HG02763 (cell line): ENCODE measurements around the gene TWF2.
A peak's percentile ranks its signal among the peaks of the same experiment; 100 is the strongest.
"Not testable (repeated sequence)": the region's sequence is repeated elsewhere in the genome, so short reads cannot be mapped to it uniquely, and the experiment has no call there.

Experiments used
- ATAC-seq: cut with Tn5 transposase; IDR thresholded peaks from one replicate; pipeline ENCODE4 v1.9.1; 2021; ENCODE audit warnings: mild to moderate bottlenecking, moderate library complexity; ENCODE audit not compliant: unreplicated experiment

TWF2 gene

DNA sequence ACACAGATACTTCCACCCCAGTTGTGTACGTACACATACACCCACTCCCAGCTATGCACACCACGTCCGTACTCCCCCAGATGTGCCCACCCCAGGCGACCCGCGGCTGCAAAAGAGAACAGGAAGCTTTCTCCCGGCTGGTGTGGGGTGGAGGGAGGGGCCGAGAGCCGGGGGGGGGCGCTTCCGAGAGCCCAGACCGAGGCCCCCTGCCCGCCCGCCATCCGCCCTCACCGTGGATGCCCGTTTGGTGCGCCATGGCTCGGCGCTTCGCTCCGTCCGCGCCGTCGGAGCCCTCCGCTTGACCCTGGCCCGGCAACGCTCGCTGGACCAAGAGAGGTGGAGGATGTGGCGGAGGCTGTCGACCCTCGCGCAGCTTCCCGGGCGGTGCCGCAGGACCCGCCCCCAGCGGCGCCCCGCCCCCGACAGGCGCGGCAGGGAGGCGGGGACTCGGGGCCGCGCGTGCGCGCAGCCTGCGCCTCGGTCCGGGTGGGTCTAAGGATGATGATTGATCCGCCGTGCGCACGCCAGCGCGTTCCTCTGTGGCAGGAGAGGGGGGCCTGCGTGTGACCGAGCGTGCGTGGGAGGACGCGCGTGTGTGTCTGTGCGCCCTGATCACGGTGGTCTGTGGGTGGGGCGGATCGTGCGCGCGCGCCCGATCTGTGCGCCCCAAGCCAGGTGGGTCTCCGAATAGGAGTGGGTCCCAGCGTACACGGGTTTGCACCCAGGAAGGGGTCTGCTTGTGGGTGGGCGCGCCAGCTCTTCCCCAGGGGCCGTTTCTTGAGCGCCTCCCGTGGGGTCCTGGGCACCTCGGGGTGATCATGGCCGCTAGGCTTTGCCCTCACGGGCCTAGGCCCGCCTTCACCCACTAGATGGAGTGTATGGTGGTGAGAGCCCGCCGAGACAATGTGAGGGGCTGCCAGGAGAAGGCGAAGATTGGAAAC is at the start of gene TWF2:
TWF2 (minus strand) TSS at position 398 of the 941 bp plus-strand sequence; CDS start at position 256, 142 bp downstream.
- ATAC-seq: peak; percentile 78

DNA sequence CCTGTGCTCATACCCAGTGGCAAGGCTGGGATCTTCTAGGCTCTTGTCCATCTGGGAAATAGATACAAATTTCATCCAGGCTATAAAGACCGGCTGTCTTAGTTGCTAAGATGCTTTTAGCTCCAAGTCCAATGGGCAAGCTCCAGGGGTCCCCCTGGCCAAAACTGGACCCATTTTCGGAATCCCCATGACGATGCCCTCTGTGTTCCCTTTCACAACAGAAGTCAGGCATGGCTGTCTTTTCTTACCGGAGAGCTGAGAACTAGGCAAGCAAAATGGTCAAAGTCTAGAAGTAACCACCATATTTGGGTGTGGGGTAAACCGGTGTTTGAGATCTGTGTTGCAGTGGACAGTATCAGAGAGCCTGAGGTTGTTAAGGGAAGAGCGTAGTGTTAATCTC is 49.7 kb upstream of the TWF2 start:
- no peak for ATAC-seq

DNA sequence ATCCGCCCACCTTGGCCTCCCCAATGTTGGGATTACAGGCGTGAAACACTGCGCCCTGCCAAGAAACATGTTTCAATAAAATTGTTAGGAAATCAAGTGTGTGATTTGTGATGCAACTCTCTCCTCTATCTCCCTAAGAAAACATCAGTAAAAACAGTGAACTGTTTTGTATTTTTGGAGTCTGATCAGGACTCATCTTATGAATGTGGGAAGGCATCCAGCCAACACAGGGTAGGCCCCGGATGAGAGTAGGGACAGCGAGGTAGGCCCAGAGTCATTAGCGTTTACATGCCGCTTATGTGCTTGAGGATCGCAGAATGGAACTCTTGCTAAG is 47.8 kb upstream of the TWF2 start:
- no peak for ATAC-seq

DNA sequence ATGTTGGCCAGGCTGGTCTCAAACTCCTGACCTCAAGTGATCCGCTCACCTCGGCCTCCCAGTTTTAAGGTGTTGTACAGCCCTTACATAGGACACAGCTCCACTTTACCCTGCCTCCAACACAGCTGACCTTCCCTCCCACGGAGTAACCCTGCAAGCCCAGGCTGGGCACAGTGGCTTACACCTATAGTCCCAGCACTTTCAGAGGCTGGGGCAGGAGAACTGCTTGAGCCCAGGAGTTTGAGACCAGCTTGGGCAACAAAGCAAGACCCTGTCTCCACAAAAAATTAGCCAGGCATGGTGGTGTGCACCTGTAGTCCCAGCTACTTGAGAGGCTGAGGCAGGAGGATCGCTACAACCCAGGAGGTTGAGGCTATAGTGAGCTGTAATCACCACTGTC is 45.1 kb upstream of the TWF2 start:
- not testable (repeated sequence) for ATAC-seq

DNA sequence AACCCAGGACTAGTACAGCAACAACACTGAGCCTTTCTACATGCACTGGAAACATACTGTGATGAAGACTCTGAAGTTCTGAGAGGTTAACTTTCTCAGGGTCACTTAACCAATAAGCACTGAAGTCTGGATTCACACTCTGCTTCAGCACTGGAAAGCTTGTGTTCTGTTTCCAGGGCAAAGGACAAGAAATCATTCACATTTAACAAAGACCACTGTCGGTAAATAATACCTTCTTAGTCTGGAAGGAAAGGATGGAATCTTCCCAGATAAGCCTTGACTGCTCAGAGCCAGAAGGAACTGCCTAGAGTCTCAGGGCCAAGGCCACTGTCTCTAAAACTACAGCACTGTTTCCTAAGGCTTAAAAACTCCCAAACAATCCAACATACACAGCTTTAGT is 44.3 kb upstream of the TWF2 start:
- no peak for ATAC-seq

DNA sequence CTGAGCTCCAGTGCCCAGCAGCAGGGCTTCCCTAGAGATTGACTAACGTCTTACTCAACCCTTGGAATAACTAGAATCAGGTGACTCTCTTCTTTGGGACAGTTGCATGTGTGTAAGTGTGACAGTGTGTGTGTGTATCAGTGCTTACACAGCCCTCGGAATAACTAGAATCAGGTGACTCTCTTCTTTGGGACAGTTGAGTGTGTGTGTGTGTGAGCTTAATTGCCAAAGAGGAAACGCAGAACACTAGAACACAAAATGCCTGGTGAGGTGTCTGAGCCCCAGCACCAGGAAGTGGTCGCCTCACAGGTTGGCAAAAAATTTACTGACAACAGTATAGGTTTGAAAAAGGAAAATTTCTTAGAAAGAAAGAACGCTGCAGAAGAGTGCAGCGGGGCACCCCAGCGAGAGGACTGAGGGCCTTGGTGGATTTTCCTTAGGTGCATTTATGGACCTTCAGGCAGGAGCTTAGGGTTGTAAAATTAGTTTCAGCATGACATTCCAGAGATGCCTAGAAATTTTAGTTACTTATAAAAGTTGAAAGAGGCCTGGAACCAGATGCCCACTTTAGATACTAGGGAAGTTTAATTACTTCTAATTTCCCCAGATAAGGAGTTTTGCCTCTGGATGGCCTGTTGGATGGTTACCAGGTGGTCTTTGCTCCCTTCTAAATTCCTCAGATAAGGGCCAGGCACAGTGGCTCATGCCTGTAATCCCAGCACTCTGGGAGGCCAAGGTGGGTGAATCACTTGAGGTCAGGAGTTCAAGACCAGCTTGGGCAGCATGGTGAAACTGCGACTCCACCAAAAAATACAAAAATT is 43.2 kb upstream of the TWF2 start:
- no peak for ATAC-seq

DNA sequence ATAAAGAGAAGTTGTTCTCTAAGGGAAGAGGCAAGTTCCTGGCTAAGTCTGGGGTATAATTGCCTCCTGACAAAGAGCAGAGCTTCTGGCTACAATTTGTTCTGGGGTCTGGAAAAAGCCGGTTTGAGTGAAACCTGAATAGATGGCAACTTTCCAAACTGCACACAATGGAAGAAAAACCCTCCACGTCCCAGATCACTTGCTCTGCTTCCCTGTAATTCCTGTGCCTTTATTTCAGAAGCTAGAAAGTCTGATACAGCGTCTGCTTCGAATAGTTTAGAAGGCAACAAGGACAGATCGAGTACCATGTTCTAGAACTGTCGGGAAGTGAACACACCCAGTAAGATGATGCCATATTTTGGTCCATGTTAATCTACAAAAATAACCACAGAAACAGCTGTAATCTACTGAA is 41.1 kb upstream of the TWF2 start:
- no peak for ATAC-seq

DNA sequence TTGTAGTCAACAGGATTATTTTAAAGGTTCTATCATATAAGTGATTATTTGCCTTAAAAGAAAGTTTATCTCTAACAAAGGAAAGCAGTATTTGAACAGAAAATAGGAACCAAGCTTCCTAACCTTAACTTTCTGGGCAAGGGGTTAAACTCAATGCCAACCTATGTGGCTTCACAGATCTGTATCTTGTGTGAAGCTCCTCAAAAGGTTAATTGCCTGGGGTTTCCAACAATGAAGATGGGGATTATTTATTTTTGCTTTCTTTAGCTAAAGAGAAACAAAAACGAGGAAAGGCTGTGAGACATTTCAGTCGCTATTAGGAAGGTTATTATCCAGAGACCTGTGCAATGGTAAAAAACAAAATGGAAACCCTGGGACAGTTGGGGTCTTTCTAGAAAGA is 40.6 kb upstream of the TWF2 start:
- no peak for ATAC-seq

DNA sequence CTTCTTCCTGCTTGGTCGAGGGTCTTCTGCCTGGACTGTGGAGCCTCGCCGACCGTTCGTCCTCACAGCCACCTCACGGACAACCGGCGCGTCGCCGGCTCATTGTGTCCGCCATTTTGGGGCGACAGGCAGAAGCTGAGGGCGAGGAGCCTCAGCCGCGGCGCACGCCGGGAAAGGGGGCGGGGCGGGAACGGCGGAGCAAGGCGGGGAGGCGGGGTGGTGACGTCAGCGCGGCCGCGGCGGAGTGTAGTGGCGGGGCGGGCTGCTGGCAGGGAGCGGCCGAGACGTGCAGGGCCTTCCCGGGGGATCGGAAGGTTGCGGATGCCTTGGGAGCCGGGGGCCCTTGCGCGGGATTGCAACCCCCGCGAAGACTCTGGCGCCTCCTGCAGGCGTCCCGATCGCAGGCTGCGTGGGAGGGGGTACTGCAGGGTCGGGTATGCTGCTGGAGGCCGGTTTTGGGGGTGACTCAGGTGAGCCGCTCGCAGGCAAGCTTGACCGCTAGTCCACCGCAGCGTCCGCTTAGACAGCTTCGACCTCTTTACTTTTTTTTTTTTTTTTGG is 39.6 kb upstream of the TWF2 start, which contains the start of gene WDR82:
WDR82 (minus strand) TSS at position 140 of the 560 bp plus-strand sequence. CDS start 288 bp downstream, outside the sequence.
- ATAC-seq: peak; percentile 87

DNA sequence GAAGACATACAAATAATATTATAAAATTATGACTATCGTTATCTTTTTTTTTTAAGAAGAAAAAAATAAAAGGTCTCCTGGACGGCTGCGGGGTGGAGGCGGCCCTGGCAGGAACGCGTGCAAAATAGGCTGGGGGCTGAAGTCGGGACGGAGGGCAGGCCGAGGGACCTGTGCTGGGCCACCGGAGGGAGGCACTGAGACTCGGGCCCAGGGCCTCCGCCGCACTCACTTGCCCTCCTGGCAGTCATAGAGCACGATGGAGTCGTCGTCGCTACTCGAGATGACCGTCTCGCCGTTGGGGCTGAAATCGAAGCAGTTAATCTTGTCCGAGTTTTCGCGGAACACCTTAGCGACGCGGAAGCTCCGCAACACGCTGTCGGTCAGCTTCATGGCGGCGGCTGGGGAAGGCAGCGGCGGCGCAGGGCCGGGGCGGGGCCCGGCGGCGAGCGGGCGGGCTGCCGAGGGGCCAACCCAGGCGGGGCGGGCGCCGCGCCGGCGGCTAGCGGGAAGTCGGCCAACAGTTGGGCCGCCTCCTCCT is 39.1 kb upstream of the TWF2 start:
- ATAC-seq: peak; percentile 70

DNA sequence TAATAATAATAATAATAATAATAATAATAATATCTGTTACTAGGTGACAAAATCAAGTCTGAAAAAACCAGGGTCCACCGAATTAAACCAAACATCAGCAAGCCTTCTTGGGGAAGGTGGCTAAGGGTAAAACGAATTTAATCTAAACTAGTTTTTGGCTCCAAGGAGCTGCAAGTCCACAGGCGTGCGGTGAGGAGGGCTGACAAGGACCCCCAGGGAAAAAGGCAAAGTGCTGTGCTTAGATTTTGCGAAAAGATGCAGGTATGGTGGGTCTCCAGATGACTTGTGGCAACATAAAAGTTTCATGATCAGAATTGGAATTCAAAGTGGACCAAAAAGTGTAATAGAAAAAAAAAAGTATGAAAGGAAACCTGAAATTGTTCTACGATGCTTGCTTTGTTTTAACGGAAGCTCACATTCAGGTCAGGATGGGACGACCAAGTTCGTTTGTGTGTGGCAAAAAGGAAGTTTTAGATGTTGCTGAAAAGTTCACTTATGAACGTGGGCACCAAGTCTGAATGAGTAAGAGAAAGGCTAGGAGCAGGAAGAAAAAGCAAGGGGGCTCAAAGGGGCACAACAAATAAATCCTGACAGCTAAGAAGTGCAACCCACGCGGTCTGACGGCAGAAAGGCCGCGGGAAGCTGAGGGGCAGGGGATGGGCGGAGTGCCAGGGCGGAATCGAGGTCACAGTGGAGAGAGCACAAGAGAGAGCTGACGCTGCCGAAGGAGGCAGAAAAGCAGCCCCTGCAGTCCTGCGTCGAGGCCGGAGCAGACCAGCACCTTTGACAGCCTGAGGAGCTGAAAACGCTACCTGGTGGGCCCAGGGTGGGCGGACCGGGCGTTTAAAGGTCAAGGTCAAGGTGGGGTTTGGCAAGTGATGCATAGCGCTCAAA is 38.4 kb upstream of the TWF2 start:
- no peak for ATAC-seq

DNA sequence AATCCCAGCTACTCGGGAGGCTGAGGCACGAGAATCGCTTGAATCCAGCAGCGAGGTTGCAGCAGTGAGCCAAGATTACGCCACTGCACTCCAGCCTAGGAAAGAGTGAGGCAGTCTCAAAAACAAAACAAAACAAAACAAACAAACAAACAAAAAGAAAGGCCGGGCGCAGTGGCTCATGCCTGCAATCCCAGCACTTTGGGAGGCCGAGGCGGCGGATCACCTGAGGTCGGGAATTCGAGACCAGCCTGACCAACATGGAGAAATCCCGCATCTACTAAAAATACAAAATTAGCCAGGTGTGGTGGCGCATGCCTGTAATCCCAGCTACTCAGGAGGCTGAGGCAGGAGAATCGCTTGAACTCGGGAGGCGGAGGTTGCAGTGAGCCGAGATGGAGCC is 35.8 kb upstream of the TWF2 start:
- ATAC-seq: not testable (repeated sequence)

DNA sequence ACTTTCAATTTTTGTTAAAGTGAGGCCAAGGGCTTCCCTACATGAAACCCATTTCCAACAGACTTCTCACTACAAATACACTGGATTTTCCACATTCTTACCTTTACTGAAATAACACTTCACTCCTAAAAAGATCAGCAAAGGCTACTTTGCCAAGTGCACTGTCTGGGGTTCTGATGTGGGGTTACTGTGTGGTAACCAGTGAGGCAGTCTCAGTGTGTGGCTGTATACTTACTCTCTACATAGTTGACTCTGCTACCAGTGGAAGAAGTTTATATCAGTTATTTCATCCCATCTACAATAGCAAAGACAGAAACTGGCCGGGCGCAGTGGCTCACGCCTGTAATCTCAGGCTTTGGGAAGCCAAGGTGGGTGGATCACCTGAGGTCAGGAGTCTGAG is 33.9 kb upstream of the TWF2 start:
- no peak for ATAC-seq

DNA sequence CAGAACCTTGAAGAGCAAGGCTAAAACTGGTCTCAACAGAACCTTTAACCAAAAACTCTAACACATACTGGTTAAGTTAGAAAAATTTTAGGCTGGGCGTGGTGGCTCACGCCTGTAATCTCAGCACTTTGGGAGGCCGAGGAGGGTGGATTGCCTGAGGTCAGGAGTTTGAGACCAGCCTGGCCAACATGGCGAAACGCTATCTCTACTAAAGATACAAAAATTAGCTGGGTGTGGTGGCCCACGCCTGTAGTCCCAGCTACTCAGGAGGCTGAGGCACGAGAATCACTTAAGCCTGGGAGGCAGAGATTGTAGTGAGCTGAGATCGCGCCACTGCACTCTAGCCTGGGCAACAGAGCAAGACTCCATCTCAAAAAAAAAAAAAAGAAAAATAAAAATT is 33.2 kb upstream of the TWF2 start:
- ATAC-seq: not testable (repeated sequence)

DNA sequence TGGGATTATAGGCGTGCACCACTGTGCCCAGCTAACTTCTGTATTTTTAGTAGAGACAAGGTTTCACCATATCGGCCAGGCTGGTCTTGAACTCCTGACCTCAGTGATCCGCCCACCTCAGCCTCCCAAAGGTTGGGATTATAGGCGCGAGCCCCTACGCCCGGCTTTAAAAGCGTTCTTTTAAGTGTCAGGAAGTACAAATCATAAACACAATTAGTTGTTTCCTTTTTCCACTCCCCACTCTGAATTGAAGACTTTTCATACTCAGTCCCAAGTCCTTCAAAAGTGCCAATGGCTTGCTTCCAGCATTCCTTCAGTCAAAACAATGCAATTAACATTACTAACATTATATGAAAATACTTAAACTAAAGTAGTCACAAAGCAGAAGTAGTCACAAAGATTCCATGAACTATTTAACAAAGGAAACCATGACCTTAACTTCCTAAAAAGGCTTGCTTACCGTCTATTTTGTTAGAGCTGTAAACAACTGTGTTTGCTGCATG is 31.3 kb upstream of the TWF2 start:
- no peak for ATAC-seq

DNA sequence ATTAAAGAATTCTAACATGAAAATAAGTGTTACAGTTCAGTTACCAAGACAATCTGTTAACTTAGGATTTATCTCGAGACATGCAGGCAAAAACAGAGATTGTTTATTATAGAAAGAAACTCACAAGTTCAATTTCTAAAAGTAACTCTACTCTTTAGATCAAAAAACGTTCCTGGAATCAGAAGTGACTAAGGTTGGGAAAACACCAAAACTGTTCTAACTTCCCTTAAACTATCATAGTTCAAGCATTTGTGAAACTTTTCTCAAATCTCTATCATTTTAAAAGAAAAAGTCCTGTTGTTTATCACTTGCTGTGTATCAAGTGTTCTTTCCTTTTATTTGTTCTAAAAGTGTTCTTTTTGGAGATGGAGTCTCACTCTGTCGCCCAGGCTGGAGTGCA is 30.8 kb upstream of the TWF2 start:
- no peak for ATAC-seq

DNA sequence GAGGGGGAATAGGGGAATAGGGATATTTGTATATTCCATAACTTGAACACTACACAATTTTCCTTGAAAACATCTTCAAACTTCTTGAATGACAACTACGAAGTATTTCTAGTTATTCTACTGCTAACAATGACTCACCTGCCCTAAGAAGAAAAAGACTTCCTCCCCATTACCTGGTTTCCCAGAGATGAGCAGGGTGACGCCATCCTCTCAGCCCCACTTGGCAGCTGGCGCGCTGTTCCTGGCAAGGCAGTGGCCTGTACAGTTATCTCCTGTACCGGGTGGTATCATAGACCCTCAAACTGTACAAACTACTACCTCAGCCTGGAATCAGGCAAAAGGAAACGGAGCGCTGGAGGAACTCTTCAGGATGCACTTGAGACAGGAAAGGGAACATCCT is 29.1 kb upstream of the TWF2 start:
- no peak for ATAC-seq

DNA sequence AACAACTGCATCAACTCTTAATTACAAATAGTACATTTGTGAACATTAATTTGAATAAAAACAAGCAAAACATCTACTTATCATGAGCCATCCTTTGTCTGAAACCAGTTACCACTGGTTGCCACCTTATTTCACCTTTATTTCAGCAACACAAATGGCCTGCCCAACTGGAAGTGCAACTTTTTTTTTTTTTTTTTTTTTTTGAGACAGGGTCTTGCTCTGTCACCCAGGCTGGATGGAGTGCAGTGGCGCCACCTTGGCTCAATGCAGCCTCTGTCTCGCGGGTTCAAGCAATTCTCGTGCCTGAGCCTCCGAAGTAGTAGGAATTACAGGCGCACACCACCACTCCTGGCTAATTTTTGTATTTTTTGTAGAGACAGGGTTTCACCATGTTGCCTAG is 26.4 kb upstream of the TWF2 start:
- no peak for ATAC-seq

DNA sequence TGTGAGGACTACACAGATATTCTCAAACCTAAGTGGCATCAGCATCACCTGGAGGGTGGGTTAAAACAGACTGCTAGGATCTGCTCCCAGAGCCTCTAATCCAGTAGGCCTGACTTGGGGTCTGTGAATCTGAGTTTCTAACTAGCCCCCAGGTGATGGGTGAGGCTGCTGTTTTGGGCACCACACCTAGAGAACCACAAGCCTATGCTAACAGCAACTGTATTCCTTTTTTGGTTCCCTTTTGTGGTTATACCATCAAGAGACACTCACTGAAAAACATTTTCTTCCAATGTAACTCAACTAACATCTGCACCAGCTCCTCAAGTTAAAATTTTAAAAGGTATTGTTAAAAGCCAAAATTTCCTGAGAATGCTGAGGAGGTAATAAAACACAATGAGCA is 23.5 kb upstream of the TWF2 start:
- ATAC-seq: no peak

DNA sequence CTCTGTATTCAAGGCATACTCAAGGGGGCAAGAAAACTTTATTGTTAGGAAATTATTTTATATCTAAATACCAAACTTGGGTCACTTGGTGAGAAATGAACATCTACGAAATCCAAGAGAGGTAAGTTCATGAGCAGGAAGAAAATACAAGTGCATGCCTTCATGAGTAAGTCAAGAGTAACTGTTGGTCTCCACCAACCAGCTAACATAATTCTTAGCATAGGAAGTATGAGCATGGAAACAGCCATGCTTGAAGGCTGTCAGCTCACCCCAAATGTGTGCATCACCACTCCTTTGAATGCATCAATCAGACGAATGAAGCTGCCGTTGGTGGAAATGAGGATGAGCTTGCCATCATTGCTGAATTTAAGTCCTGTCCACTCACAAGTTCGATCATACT is 20.5 kb upstream of the TWF2 start:
- ATAC-seq: no peak
